ENCODE results near the gene ABI3.

Gene ABI3

GRCh38 chr17:49241040-49241439, 30.5 kb downstream of the ABI3 start:
- H3K4me3 ChIP-seq (ENCODE audit: low read depth, low read length) = no peak overlapping the region
- TF ChIP-seq CTCF (IDR thresholded peaks at IDR 0.05; ENCODE audit: insufficient read depth, low read depth, low read length, missing control alignments) = no peak
- no peak for DNase-seq (ENCODE audit: low read depth)

GRCh38 chr17:49241692-49242397, 31.3 kb downstream of the ABI3 start:
- no peak for DNase-seq (ENCODE audit: low read depth)
- H3K4me3 ChIP-seq (ENCODE audit: low read depth, low read length) = no peak overlapping the region
- no peak for TF ChIP-seq CTCF (IDR thresholded peaks at IDR 0.05; ENCODE audit: insufficient read depth, low read depth, low read length, missing control alignments)

DNA sequence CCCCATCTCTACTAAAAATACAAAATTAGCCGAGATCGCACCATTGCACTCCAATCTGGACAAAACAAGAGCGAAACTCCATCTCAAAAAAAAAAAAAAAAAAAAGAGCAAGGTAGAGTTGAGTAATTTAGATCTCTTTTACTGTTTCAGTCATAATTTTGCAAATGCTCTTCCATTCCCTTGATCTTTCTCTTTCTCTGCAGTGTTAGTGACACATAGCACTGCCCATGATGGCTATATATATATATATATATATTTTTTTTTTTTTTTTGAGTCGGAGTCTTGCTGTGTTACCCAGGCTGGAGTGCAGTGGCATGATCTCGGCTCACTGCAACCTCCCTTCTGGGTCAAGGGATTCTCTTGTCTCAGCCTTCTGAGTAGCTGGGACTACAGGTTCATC, 32.3 kb downstream of the ABI3 start:
- no peak for DNase-seq (ENCODE audit: low read depth)
- H3K4me3 ChIP-seq (ENCODE audit: low read depth, low read length) = no peak overlapping the region
- TF ChIP-seq CTCF (IDR thresholded peaks at IDR 0.05; ENCODE audit: insufficient read depth, low read depth, low read length, missing control alignments) = no peak

- H3K4me3 ChIP-seq (ENCODE audit: low read depth, low read length) = no peak overlapping the region
- DNase-seq (ENCODE audit: low read depth) = no peak
- TF ChIP-seq CTCF (IDR thresholded peaks at IDR 0.05; ENCODE audit: insufficient read depth, low read depth, low read length, missing control alignments) = no peak
Observed at GRCh38 chr17:49244839-49245238, 34.3 kb downstream of the ABI3 start.

DNA sequence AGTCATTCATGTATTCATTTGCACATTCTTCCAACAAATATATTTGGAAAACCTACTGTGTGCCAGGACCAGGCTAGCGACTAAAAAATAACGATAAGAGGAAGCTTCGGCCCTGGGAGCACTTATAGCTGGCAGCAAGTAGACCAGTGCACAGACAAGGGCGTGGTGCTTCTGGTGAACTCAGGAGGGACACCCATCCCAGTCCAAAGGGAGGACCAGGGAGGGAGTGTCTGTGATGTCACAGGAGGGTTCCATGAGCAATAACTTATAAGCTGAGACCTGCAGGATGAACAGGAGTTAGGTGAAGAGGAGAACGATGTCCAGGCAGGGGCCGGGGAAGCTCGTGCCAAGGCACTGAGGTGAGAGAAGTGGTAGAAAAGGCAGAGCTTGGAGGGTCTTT, 37.4 kb downstream of the ABI3 start:
- TF ChIP-seq CTCF (IDR thresholded peaks at IDR 0.05; ENCODE audit: insufficient read depth, low read depth, low read length, missing control alignments) = no peak
- H3K4me3 ChIP-seq (ENCODE audit: low read depth, low read length) = no peak overlapping the region
- no peak for DNase-seq (ENCODE audit: low read depth)

DNA sequence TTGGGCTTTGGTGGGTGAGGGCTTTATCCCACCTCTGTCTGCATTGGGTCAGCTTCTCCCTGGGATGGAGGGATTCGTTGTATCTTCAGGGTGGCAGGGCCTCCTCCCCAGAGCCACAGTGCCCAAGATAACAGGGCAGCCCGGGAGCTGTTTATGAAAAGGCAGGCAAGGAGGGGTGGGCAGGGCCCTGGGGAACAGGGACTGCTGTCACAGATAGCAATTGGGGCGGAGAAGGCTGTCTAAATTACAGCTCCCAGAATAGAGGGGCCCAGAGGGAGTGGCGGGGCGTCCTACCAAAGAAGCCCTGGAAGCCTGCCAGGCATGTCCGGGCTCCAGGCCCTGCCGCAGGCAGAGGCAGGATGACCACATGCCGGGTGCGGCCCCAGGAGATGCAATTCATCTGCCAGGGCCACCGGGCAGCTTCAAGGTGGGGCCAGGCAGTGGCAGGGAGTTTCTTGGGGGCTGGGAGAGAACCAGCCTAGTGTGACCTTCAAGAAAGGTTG, 38.8 kb downstream of the ABI3 start:
- no peak for TF ChIP-seq CTCF (IDR thresholded peaks at IDR 0.05; ENCODE audit: insufficient read depth, low read depth, low read length, missing control alignments)
- DNase-seq (ENCODE audit: low read depth) = no peak
- no peak overlapping the region for H3K4me3 ChIP-seq (ENCODE audit: low read depth, low read length)
